ENCODE measurements around the gene DKK1. TPM values are rescaled to one million over a fixed set of nuclear protein-coding genes. Genes with fewer than 3 reads are reported as not detected.

The DKK1 gene
- total RNA-seq (ENCODE audit: low replicate concordance) = 57.4 and 99.2 TPM in 2 replicates

GRCh38 chr10:52313933-52314821 is at the start of gene DKK1:
Gene DKK1, plus strand, starts transcription at chr10:52314281. Its CDS starts 154 bp downstream, at chr10:52314435.

Measured in smooth muscle cell of the coronary artery (primary cell).